SHP77 (cell line): ENCODE results near the gene CFAP57.

Experiments used
- DNase-seq, 2 experiments: peaks; one replicate each; lab custom pipeline; 2025; lab: John Stamatoyannopoulos, UW

Gene CFAP57

DNA sequence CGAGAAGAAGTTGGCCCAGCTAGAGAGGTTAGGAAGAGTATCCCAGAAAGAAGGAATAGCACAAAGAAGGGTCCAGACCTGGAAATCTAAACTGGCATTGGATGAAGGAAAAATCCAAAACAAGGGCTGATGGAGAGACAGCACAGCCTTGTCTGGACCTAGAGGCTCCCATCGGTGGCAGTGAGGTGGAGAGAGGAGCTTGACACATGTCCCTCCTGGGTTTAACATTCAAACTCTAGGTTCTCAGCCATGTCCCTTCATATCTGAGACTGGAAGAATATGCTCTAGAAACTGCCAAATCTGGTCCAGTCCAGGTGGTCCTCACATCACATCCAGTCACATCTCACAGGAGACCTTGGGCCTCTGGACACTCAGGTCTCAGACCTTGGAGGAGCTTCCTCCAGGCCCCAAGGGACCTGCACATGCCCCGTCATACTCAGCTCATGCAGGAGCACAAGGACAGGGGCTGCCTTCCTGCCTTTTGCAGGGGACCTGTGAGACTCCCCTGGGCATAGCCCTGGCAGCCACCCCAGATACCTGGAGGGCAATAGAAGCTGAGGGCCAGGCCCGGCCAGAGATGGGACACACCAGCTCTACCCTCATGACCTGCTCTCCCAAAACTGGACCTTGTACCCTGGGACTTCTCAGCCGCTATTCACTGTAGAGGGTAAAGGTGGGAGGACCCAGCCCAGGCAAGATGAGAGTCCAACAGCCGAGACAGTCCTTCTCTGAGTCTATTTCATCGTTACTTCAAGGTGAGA, 105.2 kb downstream of the CFAP57 start:
- no peak for DNase-seq

- no peak for DNase-seq
Measured at GRCh38 chr1:43279161-43279560, 107.0 kb downstream of the CFAP57 start.

GRCh38 chr1:43279666-43280065, 107.5 kb downstream of the CFAP57 start:
- DNase-seq, result no peak

GRCh38 chr1:43280692-43281091, 108.6 kb downstream of the CFAP57 start:
- no peak for DNase-seq

DNA sequence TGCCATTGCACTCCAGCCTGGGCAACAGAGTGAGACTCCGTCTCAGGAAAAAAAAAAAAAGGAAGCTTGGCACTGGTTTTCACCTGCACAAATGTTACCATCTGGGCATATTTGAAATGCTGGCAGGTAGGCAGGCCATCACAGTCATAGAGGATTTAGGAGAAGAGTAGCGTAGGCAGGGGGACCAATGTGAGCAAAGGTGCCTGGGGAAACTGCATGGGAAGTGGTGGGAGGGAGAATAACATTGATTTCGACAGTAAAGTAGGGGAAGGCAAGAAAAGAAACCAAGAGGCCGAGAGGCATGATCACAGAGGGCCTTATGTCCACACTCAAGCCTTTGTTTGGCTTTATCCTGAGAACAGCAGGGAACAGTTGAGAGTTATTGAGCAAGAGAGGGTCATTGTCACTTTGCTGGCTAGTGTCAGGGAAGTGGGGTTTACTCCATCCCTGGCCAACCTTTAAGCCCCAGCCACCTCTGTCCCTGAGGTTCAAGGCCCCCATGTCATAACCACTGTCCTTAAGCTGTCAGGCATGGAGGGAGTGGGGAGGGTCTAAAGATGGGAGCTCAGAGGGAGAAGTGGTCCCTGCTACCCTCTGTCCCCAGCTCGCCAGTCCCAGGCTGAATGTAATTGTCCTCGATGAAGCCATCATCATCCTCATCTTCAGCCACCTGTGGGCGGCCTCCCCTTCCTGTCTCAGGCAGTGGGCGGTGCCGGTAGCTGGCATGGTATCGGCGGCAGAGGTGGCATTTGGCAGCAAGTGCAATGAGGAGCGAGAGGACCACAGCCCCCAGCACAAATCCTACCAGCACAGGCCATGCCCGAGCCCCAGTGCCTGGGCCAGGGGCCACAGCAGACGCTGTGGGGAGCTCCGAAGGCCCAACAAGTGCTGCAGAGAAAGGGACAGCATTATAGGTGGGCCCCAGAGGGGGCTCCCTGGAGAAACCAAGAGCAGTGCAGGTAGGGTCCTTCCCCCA, 110.4 kb downstream of the CFAP57 start:
- no peak for DNase-seq

DNA sequence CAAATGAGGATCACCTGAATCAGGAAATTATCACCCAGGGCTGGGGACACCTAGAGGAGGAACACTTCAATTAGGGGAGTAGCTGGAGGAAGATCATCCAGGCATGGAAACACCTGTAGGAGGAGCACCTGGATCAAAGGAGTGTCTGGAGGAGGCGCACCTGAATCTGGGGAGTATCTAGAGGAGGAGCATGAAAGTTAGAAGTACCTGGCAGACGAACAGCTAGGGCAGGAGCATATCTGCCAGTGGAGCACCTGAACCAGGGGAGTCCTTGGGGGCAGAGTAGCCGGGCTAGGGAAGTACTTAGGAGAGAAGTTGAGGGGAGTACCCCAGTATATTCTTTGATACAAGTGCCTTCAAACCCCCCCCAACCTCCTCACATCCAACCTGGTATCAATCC, 111.9 kb downstream of the CFAP57 start:
- DNase-seq, result no peak

- DNase-seq, result no peak
Measured at GRCh38 chr1:43284546-43285110, 112.5 kb downstream of the CFAP57 start.

DNA sequence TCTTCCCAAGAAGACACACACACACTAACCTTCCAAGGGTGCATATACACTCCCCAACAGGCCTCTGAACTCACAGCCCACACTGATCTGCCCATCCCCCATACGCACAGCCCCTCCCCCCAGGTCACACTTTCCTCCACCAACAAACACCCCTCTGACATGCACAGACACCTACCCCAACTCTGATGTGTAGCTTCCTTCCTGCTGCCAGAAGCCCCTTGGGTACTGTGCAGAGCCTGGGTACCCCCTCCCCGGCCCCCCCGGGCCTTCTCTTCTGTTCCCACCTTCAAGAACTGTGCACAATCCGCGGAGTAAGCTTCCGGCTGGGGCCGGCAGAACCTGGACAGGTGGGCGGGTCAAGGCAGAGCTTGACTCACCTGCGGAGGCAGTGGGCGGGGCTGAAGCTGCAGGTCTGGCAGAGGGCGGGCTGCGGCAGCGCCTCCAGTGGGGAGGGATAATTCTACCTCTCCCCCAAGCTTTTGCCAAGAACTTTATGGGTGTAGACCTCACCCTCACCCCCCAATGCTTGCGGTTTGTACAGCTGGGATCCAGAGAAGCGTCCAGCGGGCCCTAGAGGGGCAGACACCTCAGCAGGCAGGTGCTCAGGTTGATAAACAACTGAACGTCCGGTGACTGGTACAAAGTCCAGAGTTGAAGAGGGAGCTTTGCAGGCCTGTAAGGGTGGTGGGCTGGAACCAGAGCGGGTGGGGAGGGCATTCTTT, 113.3 kb downstream of the CFAP57 start, which contains the start of gene C1orf210:
Gene C1orf210 (minus strand): TSS at position 313 of the 722 bp plus-strand sequence. CDS start 2,311 bp downstream, outside the sequence.
- no peak for DNase-seq

DNA sequence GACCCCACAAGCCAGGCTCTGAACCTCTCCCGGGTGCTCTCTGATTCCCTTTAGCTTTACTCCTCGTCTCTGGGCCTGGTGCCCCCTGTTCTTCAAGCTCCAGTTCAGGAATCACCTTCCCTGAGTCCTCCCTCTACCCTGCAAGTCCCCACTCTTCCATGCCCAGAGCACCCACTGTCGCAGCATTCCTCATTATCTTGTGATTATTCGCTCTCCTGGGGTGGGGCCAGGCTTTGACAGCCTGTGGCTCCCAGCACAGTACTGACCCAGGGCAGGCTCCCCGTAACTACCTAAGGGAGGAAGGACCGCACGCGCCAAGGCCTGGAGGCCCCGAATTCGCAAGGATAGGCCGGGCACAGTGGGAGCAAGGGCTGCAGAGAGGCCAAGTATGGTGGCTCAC, 114.0 kb downstream of the CFAP57 start:
- DNase-seq, result no peak

GRCh38 chr1:43286533-43286932, 114.4 kb downstream of the CFAP57 start:
- DNase-seq, result no peak

GRCh38 chr1:43288058-43288784, 116.1 kb downstream of the CFAP57 start:
- DNase-seq, result no peak

DNA sequence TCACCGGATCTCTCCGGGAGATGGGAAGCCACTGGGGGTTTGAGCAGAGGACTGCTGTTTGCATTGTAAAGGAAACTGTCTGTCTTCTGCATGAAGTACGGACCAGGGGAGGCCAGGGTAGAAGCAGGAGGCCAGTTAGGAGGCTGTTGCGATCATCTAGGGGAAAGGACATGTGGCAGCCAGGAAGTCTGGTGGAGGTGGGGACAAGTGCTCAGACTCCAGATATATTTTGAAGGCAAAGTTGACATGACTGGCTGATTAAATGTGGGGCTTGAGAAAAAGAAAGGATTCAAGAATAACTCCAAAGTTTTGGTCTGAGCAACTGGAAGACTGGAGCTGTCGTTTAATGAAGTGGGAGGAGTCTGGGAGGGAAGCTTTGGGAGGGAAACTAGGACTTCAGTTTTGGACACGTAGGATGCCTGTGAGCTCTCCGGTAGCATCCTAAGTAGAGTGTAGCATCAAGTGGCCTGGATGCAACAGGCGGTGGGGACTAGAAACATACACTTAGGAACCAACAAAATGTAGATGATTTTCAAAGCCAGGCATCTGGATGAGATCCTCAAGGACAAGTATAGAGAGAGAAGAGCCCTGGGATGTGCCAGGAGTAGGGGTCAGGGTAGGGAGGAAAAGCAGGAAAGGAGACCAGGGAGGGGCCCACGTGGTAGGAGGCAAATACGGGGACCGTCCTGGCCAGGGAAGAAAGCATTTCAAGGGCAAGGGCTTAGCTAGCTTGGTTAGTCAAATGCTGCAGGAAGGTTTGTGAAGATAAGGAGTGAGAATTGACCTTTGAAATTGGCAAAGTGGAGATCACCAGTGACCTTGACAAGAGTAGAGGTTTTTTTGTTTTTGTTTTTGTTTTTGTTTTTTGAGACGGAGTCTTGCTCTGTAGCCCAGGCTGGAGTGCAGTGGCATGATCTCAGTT, 116.9 kb downstream of the CFAP57 start:
- DNase-seq, result no peak

DNA sequence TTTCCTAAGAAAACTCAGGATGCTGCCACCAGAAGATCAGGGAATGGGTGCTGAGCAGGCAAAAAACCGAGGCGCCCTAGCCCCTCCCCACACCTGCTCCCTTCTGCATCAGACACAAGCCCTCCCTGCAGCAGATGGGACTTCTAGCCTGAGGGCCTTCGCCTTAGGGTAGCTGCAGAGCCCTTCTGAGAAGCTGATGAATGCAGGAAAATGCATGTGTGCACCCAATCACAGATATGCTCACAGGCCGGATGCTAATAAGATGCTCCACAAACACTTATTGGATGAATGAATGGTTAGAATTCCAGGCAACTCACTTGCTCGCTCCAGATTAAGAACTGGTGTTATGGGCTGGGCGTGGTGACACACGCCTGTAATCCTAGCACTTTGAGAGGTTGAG, 120.1 kb downstream of the CFAP57 start:
- no peak for DNase-seq

GRCh38 chr1:43292679-43293078, 120.5 kb downstream of the CFAP57 start:
- DNase-seq, result no peak

DNA sequence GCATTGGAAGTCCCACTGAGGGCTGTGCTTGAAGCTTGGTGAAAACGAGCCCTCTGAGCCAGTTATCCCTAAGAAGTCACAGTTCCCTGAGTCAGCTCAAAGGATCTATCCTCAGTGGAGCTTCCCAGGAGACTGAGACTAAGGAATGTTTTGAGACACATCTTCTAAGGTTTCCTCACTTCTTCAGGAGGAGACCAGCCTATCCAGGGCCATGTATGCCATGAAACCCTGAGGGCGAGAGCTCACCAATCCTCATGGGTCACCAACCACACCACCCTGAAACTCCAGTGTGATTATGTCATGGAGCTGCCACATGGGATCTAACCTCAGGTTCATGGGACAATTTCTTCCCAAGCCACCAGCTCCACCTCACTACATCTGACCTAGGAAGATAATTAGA, 121.0 kb downstream of the CFAP57 start:
- DNase-seq, result no peak

GRCh38 chr1:43293896-43294760, 122.0 kb downstream of the CFAP57 start:
- no peak for DNase-seq

DNA sequence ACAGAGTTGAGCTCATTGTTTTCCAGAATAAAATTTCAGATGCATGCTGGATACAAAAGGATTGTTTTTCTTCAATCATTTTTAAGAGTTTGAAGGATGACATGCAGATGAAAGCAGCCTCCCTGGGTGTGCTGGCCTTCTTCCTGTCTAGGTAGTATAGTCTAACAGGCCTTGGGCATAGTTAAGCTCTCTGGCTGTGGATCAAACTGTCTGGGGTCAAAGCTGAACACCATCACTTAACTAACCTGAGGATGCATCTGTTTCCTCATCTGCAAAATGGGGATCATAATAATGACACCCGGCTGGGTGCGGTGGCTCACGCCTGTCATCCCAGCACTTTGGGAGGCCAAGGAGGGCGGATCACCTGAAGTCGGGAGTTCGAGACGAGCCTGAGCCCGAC, 122.6 kb downstream of the CFAP57 start:
- DNase-seq, result no peak

DNA sequence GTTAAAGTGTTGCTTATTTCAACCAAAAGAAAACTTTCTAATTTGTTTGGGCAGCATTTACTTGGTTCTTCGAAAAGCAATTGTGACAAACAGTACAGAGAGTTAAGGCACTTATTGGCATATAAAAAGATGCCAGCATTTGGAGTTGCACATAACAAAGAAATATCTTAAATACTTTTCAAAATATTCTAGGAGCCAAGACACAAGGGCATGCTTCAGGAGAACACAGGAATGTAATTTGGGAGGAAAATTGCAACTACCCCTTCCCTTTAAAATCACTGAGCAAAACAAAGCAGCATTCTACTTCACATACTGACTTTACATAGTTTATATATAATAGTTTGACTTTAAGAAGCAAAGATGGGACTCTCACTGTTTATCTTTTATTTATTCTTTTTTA, 124.1 kb downstream of the CFAP57 start:
- no peak for DNase-seq

- no peak for DNase-seq
Measured at GRCh38 chr1:43298055-43298454, 125.9 kb downstream of the CFAP57 start.
